Epithelial cell of esophagus (primary cell): ENCODE data around the gene UNC45B.
"Not testable (repeated sequence)": the region's sequence is repeated elsewhere in the genome, so short reads cannot be mapped to it uniquely, and the experiment has no call there.

ENCODE experiments used
- DNase-seq: peaks from one replicate; pipeline ENCODE4 v3.0.0; 2010; ENCODE audit warnings: low read depth
- H3K4me3 ChIP-seq: 2 replicates; pipeline ENCODE4 v1.5.1; 2011; ENCODE audit warnings: mild to moderate bottlenecking, low read length, control low read depth
- CTCF ChIP-seq: IDR thresholded peaks from 2 replicates; pipeline ENCODE4 v1.5.1; 2011; ENCODE audit warnings: low read depth, mild to moderate bottlenecking, low read length, control low read depth, inconsistent platforms; ENCODE audit not compliant: insufficient read depth; ENCODE audit errors: missing control alignments

UNC45B gene

GRCh38 chr17:35222452-35222851, 74.8 kb downstream of the UNC45B start:
- no peak overlapping the region for H3K4me3 ChIP-seq
- DNase-seq, result no peak
- no peak for TF ChIP-seq CTCF

- no peak for TF ChIP-seq CTCF
- no peak overlapping the region for H3K4me3 ChIP-seq
- DNase-seq, result no peak
Measured at GRCh38 chr17:35224436-35224835, 76.8 kb downstream of the UNC45B start.

GRCh38 chr17:35227546-35227945, 79.9 kb downstream of the UNC45B start:
- DNase-seq, result no peak
- TF ChIP-seq CTCF, result no peak
- no peak overlapping the region for H3K4me3 ChIP-seq

GRCh38 chr17:35229638-35230037, 82.0 kb downstream of the UNC45B start:
- no peak overlapping the region for H3K4me3 ChIP-seq
- DNase-seq, result no peak
- no peak for TF ChIP-seq CTCF

- not testable (repeated sequence) for DNase-seq, H3K4me3 ChIP-seq
Measured at GRCh38 chr17:35234315-35234714, 86.7 kb downstream of the UNC45B start.

- no peak overlapping the region for H3K4me3 ChIP-seq
- TF ChIP-seq CTCF, result no peak
- DNase-seq, result no peak
Measured at GRCh38 chr17:35235289-35235688, 87.7 kb downstream of the UNC45B start.

GRCh38 chr17:35235917-35236316, 88.3 kb downstream of the UNC45B start:
- no peak for TF ChIP-seq CTCF
- no peak for DNase-seq
- H3K4me3 ChIP-seq, result no peak overlapping the region

GRCh38 chr17:35236821-35237220, 89.2 kb downstream of the UNC45B start:
- no peak overlapping the region for H3K4me3 ChIP-seq
- DNase-seq, result no peak
- TF ChIP-seq CTCF, result no peak
